ENCODE data around the gene B3GAT1. TPM values are rescaled to one million over a fixed set of nuclear protein-coding genes. Genes with fewer than 3 reads are reported as not detected.

Gene B3GAT1
- total RNA-seq, 1 experiment from 2014 or later: not detected

DNA sequence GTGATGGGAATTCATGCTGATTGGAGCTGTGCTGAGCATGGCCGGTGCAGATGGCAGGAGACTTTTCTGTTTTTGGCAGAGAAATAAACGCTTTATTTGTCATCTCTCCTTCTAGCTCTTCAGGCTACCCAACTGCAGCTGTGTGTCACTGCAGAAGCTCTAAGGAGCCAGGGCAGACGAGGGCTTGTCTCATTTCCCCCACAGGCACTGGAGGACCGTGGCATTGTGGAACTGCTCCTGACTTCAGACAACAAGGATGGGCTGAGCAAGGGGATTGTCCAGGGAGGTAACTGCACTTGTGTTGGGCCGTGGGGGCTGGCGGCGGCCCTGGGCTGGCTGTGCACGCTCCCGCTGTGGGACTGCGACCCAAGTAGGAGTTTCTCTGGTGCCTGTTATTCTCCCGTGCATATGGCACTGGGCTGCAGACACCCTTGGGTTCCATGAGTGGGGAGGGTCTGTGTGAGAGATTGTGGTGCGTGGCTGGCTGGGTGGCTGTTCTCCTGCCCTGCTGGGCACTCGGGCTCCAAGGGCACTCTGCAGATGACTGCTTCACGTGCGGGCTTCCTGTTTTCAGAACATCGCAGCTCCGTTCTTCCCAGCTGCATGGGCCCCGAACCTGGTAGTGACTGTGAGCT lies 53.1 kb downstream of the B3GAT1 start:
- POLR2A ChIA-PET: no interaction called here
- ATAC-seq: no peak
- no peaks in the 10 kb centered on the region for H3K27me3 ChIP-seq (ENCODE audit: insufficient read depth, low read length)
- no peaks in the 10 kb centered on the region for H3K9me2 ChIP-seq (ENCODE audit: insufficient read depth)
- H3K4me1 ChIP-seq (ENCODE audit: control insufficient read depth in 1 of 2, insufficient read depth in 2 of 2, low read length in 2 of 2): no peaks in the 10 kb centered on the region
- H3K27ac ChIP-seq (ENCODE audit: low read depth, low read length): no peak overlapping the region
- CTCF ChIA-PET: no interaction called here
- no peak overlapping the region for H3K9ac ChIP-seq (ENCODE audit: low read length)
- H3K9me3 ChIP-seq (ENCODE audit: control insufficient read depth in 1 of 2, insufficient read depth in 1 of 2, low read depth in 1 of 2, low read length in 2 of 2): no peaks in the 10 kb centered on the region
- no peak for DNase-seq (ENCODE audit: low read depth, low spot score)
- no peaks in the 10 kb centered on the region for H3K36me3 ChIP-seq (ENCODE audit: control insufficient read depth in 1 of 2, insufficient read depth in 2 of 2, low read length in 2 of 2)
- no peak overlapping the region for H3K4me2 ChIP-seq (ENCODE audit: low read length)
- BruUV-seq (replicated peaks): no TSS peak
- no peaks in the 10 kb centered on the region for H3K79me2 ChIP-seq (ENCODE audit: insufficient read depth, low read length)
- intact Hi-C loops (cut with micrococcal nuclease): no loop called here
- no peaks in the 10 kb centered on the region for H4K20me1 ChIP-seq (ENCODE audit: insufficient read depth)
- no peak overlapping the region for H2AFZ ChIP-seq (ENCODE audit: low read depth, low read length, poor library complexity, severe bottlenecking)
- H3K4me3 ChIP-seq (replicated peaks in 1 of 2; ENCODE audit: low read depth in 1 of 2, low read length in 2 of 2): no peak overlapping the region
- RAD21 ChIA-PET (ENCODE audit: low non-redundant PET in 1 of 2, low total read pairs in 2 of 2, uncharacterized antibody in 2 of 2, unreplicated experiment in 2 of 2): interaction anchor here in 1 of 2 experiments (0.6 kb wide), 1 partner anchor 151 kb away, joined by 3 read pairs; no protein-coding TSS in a partner anchor
- TF ChIP-seq CBX3 (IDR thresholded peaks at IDR 0.05; ENCODE audit: low read depth) (no peak), ELF1 (IDR thresholded peaks at IDR 0.05; ENCODE audit: borderline replicate concordance, low read depth) (no peak), ZNF274 (IDR thresholded peaks at IDR 0.05; ENCODE audit: low read depth, low read length) (no peak), JUND (IDR thresholded peaks at IDR 0.05) (no peak), ATF3 (IDR thresholded peaks at IDR 0.05) (no peak), SP1 (IDR thresholded peaks at IDR 0.05; ENCODE audit: low read depth) (no peak), REST (IDR thresholded peaks at IDR 0.05; ENCODE audit: low read depth) (no peak), POLR2A (IDR thresholded peaks at IDR 0.05; ENCODE audit: borderline replicate concordance, extremely low read depth, insufficient read depth, insufficient read length) (no peak), YY1 (IDR thresholded peaks at IDR 0.05; ENCODE audit: extremely low read depth, insufficient replicate concordance, low read depth, low read length) (no peak), POLR2AphosphoS5 (IDR thresholded peaks at IDR 0.05; ENCODE audit: low read depth, low read length) (no peak), FOSL1 (IDR thresholded peaks at IDR 0.05; ENCODE audit: low read depth) (no peak), SIN3A (IDR thresholded peaks at IDR 0.05; ENCODE audit: low read depth) (no peak), CEBPB (IDR thresholded peaks at IDR 0.05; ENCODE audit: low read depth) (no peak)

Data from HCT116 (cell line).